ENCODE measurements around the gene PLD6.
"Not testable (repeated sequence)": the region's sequence is repeated elsewhere in the genome, so short reads cannot be mapped to it uniquely, and the experiment has no call there.

The PLD6 gene

DNA sequence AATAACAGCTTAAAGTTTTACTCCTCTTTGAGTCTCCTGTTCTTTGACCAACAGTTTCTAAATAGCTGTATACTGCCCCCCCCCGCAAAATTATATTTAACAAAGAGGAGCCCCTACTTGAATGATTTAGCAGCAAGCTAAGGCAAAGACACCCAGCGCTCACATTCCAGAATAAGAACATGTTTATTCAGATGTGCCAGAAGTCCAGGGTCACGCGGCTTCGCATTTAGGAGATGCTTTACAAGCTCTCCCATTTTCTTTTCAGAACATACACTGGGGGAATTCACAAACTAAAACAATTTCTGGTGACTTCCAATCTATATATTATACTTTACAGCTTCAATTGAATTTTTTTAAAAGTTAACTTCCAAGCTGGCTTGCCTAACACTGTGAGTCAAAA is 5.3 kb downstream of the PLD6 start:
- H3K4me3 ChIP-seq (ENCODE audit: low read depth, low read length), result no peak overlapping the region
- TF ChIP-seq, protein P1, sequence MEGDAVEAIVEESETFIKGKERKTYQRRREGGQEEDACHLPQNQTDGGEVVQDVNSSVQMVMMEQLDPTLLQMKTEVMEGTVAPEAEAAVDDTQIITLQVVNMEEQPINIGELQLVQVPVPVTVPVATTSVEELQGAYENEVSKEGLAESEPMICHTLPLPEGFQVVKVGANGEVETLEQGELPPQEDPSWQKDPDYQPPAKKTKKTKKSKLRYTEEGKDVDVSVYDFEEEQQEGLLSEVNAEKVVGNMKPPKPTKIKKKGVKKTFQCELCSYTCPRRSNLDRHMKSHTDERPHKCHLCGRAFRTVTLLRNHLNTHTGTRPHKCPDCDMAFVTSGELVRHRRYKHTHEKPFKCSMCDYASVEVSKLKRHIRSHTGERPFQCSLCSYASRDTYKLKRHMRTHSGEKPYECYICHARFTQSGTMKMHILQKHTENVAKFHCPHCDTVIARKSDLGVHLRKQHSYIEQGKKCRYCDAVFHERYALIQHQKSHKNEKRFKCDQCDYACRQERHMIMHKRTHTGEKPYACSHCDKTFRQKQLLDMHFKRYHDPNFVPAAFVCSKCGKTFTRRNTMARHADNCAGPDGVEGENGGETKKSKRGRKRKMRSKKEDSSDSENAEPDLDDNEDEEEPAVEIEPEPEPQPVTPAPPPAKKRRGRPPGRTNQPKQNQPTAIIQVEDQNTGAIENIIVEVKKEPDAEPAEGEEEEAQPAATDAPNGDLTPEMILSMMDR (IDR thresholded peaks at IDR 0.05; ENCODE audit: borderline replicate concordance, insufficient read depth, low read depth, low read length), result no peak

DNA sequence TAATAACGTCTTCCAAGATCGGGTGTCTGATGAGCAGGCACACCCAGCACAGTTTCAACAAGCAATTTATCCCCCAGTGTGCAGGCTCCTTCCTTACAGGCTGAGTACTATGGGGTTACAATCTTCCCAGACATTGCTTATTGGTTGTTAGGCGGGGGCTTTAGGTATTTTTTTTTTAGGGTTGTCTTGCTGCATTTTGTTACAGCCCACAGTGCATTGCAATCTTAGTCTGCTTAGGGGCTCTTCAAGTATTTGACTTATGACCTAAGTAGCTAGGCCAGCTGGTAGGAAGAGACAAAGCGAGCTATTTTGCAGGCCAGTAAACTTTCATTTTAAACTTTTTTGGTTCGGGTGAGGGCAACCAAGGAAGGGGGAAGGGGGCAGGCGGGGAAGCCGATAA is 5.8 kb downstream of the PLD6 start:
- TF ChIP-seq, protein P1 (IDR thresholded peaks at IDR 0.05; ENCODE audit: borderline replicate concordance, insufficient read depth, low read depth, low read length), result no peak
- no peak overlapping the region for H3K4me3 ChIP-seq (ENCODE audit: low read depth, low read length)

DNA sequence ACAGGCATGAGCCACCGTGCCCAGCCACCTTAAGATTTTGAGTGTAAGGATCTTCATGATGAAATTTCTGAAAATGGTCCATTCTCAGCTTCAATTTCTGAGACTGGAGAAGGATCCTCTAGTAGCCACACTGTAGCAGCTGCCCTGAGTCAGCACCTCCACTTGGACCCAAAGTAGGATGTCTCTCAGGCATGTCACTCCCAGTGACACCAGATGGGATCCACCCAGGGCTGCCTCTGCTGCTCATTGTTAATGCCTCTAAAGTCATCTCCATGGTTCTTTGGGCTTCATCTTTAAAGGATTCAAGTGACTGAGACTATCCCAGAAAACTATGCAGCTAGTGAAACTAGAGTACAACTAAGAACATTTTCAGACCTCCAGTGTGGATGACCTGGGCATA is 7.9 kb downstream of the PLD6 start:
- H3K4me3 ChIP-seq (ENCODE audit: low read depth, low read length), result no peak overlapping the region
- TF ChIP-seq, protein P1 (IDR thresholded peaks at IDR 0.05; ENCODE audit: borderline replicate concordance, insufficient read depth, low read depth, low read length), result no peak

DNA sequence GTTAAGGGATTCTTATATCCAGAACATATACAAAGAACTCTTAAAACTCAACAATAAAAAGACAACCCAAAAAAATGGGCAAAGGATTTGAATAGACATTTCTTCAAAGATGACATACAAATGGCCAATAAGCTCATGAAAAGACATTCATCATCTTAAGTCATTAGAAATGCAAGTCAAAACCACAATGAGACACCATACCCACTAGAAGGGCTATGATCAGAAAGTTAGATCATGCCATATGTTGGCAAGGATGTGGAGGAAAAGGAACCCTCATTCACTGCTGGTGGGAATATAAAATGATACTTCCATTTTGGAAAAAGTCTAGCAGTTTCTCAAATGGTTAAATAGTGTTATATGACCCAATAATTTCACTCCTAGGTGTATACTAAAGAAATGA is 9.4 kb downstream of the PLD6 start:
- H3K4me3 ChIP-seq (ENCODE audit: low read depth, low read length), result no peak overlapping the region
- TF ChIP-seq, protein P1 (IDR thresholded peaks at IDR 0.05; ENCODE audit: borderline replicate concordance, insufficient read depth, low read depth, low read length), result no peak

DNA sequence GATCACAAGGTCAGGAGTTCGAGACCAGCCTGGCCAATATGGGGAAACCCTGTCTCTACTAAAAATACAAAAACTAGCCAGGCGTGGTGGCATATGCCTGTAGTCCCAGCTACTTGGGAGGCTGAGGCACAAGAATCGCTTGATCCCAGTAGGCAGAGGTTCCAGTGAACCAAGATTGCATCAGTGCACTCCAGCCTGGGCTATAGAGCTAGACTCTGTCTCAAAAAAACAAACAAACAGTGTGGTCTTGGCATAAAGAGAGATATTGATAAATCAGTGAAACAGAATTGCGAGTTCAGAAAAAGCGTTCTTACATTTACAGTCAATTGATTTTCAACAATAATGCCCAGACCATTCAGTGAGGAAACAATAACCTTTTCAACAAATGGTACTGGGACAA is 10.7 kb downstream of the PLD6 start:
- H3K4me3 ChIP-seq (ENCODE audit: low read depth, low read length), result not testable (repeated sequence)

DNA sequence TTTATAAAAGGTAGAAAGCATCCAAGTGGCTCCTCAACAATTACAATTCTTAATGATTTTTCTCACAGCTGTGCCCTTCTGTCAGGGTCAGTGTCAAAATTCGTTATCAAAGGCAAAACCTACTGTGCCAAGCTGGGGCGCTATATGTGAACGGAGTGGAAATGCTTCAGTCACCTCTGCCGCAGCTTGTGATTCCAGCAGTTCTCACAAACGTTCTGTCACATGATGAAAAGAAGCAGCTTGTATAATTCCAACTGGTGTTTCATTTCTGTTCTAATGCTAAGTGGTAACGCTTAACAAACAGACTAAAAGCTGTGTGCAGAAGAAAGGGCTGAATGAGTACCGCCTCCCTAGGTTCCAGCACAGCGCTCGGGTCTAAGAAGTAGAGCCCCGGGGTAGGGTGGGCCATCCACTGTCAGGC is 14.2 kb downstream of the PLD6 start:
- TF ChIP-seq, protein P1 (IDR thresholded peaks at IDR 0.05; ENCODE audit: borderline replicate concordance, insufficient read depth, low read depth, low read length), result no peak

DNA sequence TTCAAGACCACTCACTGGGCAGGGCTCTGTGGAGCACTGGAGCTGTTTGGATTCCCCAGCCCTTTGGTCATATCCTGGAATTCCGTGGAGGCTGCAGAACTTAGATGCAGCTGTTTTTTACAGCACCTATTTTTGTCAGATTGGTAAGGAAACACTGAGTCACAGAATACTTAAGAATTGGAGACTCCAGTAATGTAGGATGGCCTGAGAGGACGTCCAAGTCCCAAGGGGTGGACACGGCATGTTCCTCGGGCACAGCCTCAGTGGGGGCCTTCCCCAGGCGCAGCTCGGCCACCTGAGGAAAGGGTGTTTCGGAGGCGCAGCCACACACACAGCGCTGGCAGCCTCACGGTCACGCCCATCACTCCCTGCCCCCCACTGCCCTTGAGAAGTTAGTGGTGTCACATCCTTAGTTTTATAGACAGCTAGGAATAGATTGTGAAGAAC is 14.8 kb downstream of the PLD6 start:
- no peak overlapping the region for H3K4me3 ChIP-seq (ENCODE audit: low read depth, low read length)
- TF ChIP-seq, protein P1 (IDR thresholded peaks at IDR 0.05; ENCODE audit: borderline replicate concordance, insufficient read depth, low read depth, low read length), result no peak

More for the DNA sequence above, 14.2 kb downstream of the PLD6 start:
- no peak overlapping the region for H3K4me3 ChIP-seq (ENCODE audit: low read depth, low read length)

DNA sequence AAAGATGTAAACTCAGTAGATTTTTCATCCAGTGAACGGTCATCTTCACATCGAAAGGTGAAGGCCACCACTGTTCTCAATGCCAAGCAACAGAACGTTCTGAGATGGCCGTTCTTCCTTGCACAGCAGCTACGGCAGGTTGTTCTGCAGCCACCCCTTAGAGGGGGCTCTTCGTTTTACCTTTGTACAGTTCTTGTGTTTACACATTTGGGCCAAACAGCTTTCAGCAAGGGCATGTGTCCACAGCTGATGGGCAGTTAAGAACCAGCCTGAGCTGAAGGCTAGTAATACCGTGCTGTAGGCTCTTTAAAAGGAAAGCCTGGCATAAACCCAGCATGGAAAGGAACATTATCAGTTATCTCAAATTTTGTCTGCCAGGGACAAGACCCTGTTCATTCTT is 15.9 kb downstream of the PLD6 start:
- TF ChIP-seq, protein P1 (IDR thresholded peaks at IDR 0.05; ENCODE audit: borderline replicate concordance, insufficient read depth, low read depth, low read length), result no peak
- H3K4me3 ChIP-seq (ENCODE audit: low read depth, low read length), result no peak overlapping the region

Measured in GM12875 (cell line).